HepG2 (cell line): Measurements from ENCODE around the gene LRRN4. TPM values are rescaled to one million over a fixed set of nuclear protein-coding genes. Genes with fewer than 3 reads are reported as not detected.

Experiments used
- ATAC-seq: fragments of 200-7000 bp; cut with Tn5 transposase; 3 replicates; pipeline ENCODE4 v1.9.1; 2020; ENCODE audit warnings: mild to moderate bottlenecking, moderate library complexity
- BruUV-seq: library from RNA; stranded (reverse); fragments of 400-500 nt; replicated peaks from 2 replicates; lab custom pipeline; 2021; lab: Mats Ljungman, UMichigan
- CTCF ChIA-PET: fragments of 300-600 bp; formaldehyde crosslinking; extraction: SDS; loops from one replicate; lab custom pipeline; 2021; ENCODE audit warnings: low total read pairs, inconsistent platforms, low intra/inter-chr PET ratio; lab: Yijun Ruan, JAX
- POLR2A ChIA-PET: fragments of 350-600 bp; sonication (Branson Sonifier 250); formaldehyde crosslinking; loops from one replicate; lab custom pipeline; 2020; ENCODE audit warnings: antibody characterized with exemption, inconsistent platforms; lab: Yijun Ruan, JAX
- DNase-seq: peaks from one replicate; pipeline ENCODE4 v3.0.0-alpha.2; 2015; ENCODE audit warnings: low spot score
- FAIRE-seq: peaks from 3 replicates; lab custom pipeline; 2011; peaks lifted over from hg19 to GRCh38; lab: Jason Lieb, UNC
- H2AFZ ChIP-seq: one replicate; pipeline ENCODE4 v1.6.1; 2011; ENCODE audit warnings: low read length, inconsistent platforms
- H3K27ac ChIP-seq: fragments of 300-600 bp; 3 replicates; pipeline ENCODE4 v1.8.0; 2011; ENCODE audit warnings: mixed run types, mild to moderate bottlenecking, mixed read lengths, low read length, inconsistent platforms; ENCODE audit not compliant: insufficient read depth; ENCODE audit errors: extremely low read length
- H3K27me3 ChIP-seq, 2 experiments: fragments of 200-600 bp in 1 of 2; 2 replicates in 1 of 2; 3 replicates in 1 of 2; pipeline versions ENCODE4 v1.6.0 to v1.8.0; 2011; ENCODE audit warnings: low read length in 2 of 2, mild to moderate bottlenecking in 2 of 2, moderate library complexity in 2 of 2, inconsistent platforms in 1 of 2; ENCODE audit not compliant: insufficient read depth in 2 of 2, control insufficient read depth in 1 of 2
- H3K36me3 ChIP-seq, 2 experiments: fragments of 200-600 bp in 1 of 2; replicated peaks in 1 of 2; 2 replicates in 1 of 2; 3 replicates in 1 of 2; pipeline versions ENCODE4 v1.5.1 to v1.8.0; 2011; ENCODE audit warnings: low read length in 2 of 2, inconsistent platforms in 1 of 2; ENCODE audit not compliant: insufficient read depth in 2 of 2, control insufficient read depth in 1 of 2
- H3K4me1 ChIP-seq: 2 replicates; pipeline ENCODE4 v1.5.1; 2012; ENCODE audit warnings: low read length, inconsistent platforms; ENCODE audit not compliant: insufficient read depth
- H3K4me2 ChIP-seq: 2 replicates; pipeline ENCODE4 v1.6.0; 2011; ENCODE audit warnings: low read depth, low read length, inconsistent platforms
- H3K4me3 ChIP-seq, 3 experiments: fragments of 200-600 bp in 1 of 3; sonication (generic), shearing (Covaris generic) in 1 of 3; replicated peaks in 1 of 3; 2 replicates each; pipeline ENCODE4 v1.5.1; 2011 to 2016; ENCODE audit warnings: low read length in 3 of 3, inconsistent platforms in 2 of 3, low read depth in 2 of 3, mild to moderate bottlenecking in 2 of 3, control low read depth in 1 of 3, mixed read lengths in 1 of 3; ENCODE audit not compliant: insufficient read depth in 1 of 3
- H3K79me2 ChIP-seq: one replicate; pipeline ENCODE4 v1.6.1; 2011; ENCODE audit warnings: low read length, inconsistent platforms; ENCODE audit not compliant: insufficient read depth
- H3K9ac ChIP-seq: 2 replicates; pipeline ENCODE4 v1.6.0; 2011; ENCODE audit warnings: mild to moderate bottlenecking, low read depth, low read length, inconsistent platforms; ENCODE audit not compliant: insufficient read depth
- H3K9me3 ChIP-seq: 2 replicates; pipeline ENCODE4 v1.5.1; 2012; ENCODE audit warnings: mild to moderate bottlenecking, low read length
- H4K20me1 ChIP-seq: 2 replicates; pipeline ENCODE4 v1.6.0; 2011; ENCODE audit warnings: inconsistent platforms, mild to moderate bottlenecking, low read length, moderate library complexity; ENCODE audit not compliant: insufficient read depth
- CEBPB ChIP-seq: IDR thresholded peaks from 2 replicates; pipeline ENCODE4 v1.6.1; 2011; ENCODE audit warnings: low read depth, low read length, improper control_type of control experiment, borderline replicate concordance
- CREB1 ChIP-seq, 2 experiments: fragments of 450-650 bp in 1 of 2; IDR thresholded peaks; 2 replicates each; pipeline ENCODE4 v1.6.1; 2016 to 2017; ENCODE audit warnings: control low read depth in 1 of 2, mild to moderate bottlenecking in 1 of 2, missing compliant biosample characterization in 1 of 2, missing genetic modification characterization in 1 of 2
- ERF ChIP-seq: IDR thresholded peaks from 2 replicates; pipeline ENCODE4 v1.6.1; 2018; ENCODE audit warnings: missing biosample characterization, missing genetic modification reagents
- HDAC2 ChIP-seq: sonication (generic); formaldehyde crosslinking; IDR thresholded peaks from 2 replicates; pipeline ENCODE4 v1.4.0; 2020; ENCODE audit warnings: missing genetic modification reagents
- HNF4G ChIP-seq, 2 experiments: sonication (generic) in 1 of 2; formaldehyde crosslinking in 1 of 2; IDR thresholded peaks; 2 replicates each; pipeline versions ENCODE4 v1.4.0 to v1.6.1; 2011 to 2020; ENCODE audit warnings: borderline replicate concordance in 2 of 2, low read depth in 2 of 2, mild to moderate bottlenecking in 2 of 2, low read length in 1 of 2, missing genetic modification reagents in 1 of 2, moderate library complexity in 1 of 2
- HOXA7 ChIP-seq: sonication (generic); formaldehyde crosslinking; IDR thresholded peaks from 2 replicates; pipeline ENCODE4 v1.8.1; 2022; ENCODE audit warnings: mild to moderate bottlenecking, missing genetic modification reagents, moderate library complexity
- KDM6A ChIP-seq: IDR thresholded peaks from 2 replicates; pipeline ENCODE4 v1.6.1; 2016; ENCODE audit warnings: low read depth
- MED1 ChIP-seq: sonication (generic); formaldehyde crosslinking; IDR thresholded peaks from 2 replicates; pipeline ENCODE4 v1.4.0; 2020; ENCODE audit warnings: missing genetic modification reagents
- NR2F6 ChIP-seq, 2 experiments: IDR thresholded peaks; 2 replicates each; pipeline ENCODE4 v1.6.1; 2016; ENCODE audit warnings: antibody characterized with exemption in 1 of 2, mild to moderate bottlenecking in 1 of 2
- PAF1 ChIP-seq: IDR thresholded peaks from 2 replicates; pipeline ENCODE4 v1.6.1; 2016; ENCODE audit warnings: missing genetic modification reagents, missing compliant biosample characterization
- PPARG ChIP-seq: conservative IDR thresholded peaks from 2 replicates; pipeline ENCODE4 v1.6.1; 2016; ENCODE audit warnings: missing biosample characterization, missing genetic modification reagents
- YEATS4 ChIP-seq: sonication (generic); formaldehyde crosslinking; IDR thresholded peaks from 2 replicates; pipeline ENCODE4 v1.4.0; 2020; ENCODE audit warnings: missing genetic modification reagents, borderline replicate concordance
- ZNF251 ChIP-seq: sonication (generic); formaldehyde crosslinking; IDR thresholded peaks from 2 replicates; pipeline ENCODE4 v1.9.0; 2021; ENCODE audit warnings: mild to moderate bottlenecking, missing genetic modification reagents
- ZNF274 ChIP-seq: sonication (generic); formaldehyde crosslinking; IDR thresholded peaks from 2 replicates; pipeline ENCODE4 v1.5.1; 2020; ENCODE audit warnings: mild to moderate bottlenecking, missing genetic modification reagents
- ZNF761 ChIP-seq: sonication (generic); formaldehyde crosslinking; conservative IDR thresholded peaks from 2 replicates; pipeline ENCODE4 v1.4.0; 2020; ENCODE audit warnings: mild to moderate bottlenecking, missing genetic modification reagents
- WGBS: methylation state at CpG from one replicate; pipeline ENCODE4 v1.1.6; 2017; ENCODE audit warnings: low lambda C conversion rate; 5-methylcytosine and 5-hydroxymethylcytosine counted together
- in situ Hi-C: cut with HindIII; loops from 2 replicates; pipeline ENCODE4 v1.10.0; 2017; ENCODE audit warnings: low pct_unique_long_range_greater_than_20kb; ENCODE audit not compliant: extremely low pct_ligation_motif_present
- intact Hi-C: fragments of 100-400 bp; cut with micrococcal nuclease; formaldehyde crosslinking; loops from one replicate; pipeline ENCODE4 v1.10.0; 2022; ENCODE audit not compliant: unreplicated experiment
- polyA plus RNA-seq, 8 experiments: library from polyadenylated mRNA; depleted of rRNA in 3 of 8; stranded (reverse) in 7 of 8; unstranded in 1 of 8; fragments of >200 nt; fragmentation: Illumina TruSeq in 4 of 8; extraction: Trizol in 4 of 8; gene quantifications; 2 replicates each; pipeline versions ENCODE4 v1.2.1 to v1.2.3, GENCODE V29; 2011 to 2016; ENCODE audit warnings: low read depth in 4 of 8, missing spikeins in 1 of 8, mixed read lengths in 1 of 8; ENCODE audit not compliant: insufficient read depth in 1 of 8
- total RNA-seq, 5 experiments: library from RNA; depleted of rRNA; stranded (reverse); fragments of >200 nt; fragmentation: Illumina TruSeq; extraction: Trizol; gene quantifications; 2 replicates each; pipeline ENCODE4 v1.2.3, GENCODE V29; 2016; ENCODE audit warnings: low read depth in 1 of 5
- TF ChIP-seq, protein P1 (sequence below): sonication (generic); formaldehyde crosslinking; IDR thresholded peaks from 2 replicates; pipeline ENCODE4 v1.5.0; 2020; ENCODE audit warnings: missing genetic modification reagents
- TF ChIP-seq, protein P2 (sequence below): sonication (generic); formaldehyde crosslinking; conservative IDR thresholded peaks from 2 replicates; pipeline ENCODE4 v1.4.0; 2020; ENCODE audit warnings: missing genetic modification reagents
- TF ChIP-seq, protein P3 (sequence below): sonication (generic); formaldehyde crosslinking; IDR thresholded peaks from 2 replicates; pipeline ENCODE4 v1.4.0; 2020; ENCODE audit warnings: missing genetic modification reagents

LRRN4 gene
- total and polyA plus RNA-seq, 2 of the 13 experiments (the other 11 are each of a cell fraction or from before 2014, with no cell fraction given): 0.15 to 0.20 TPM

DNA sequence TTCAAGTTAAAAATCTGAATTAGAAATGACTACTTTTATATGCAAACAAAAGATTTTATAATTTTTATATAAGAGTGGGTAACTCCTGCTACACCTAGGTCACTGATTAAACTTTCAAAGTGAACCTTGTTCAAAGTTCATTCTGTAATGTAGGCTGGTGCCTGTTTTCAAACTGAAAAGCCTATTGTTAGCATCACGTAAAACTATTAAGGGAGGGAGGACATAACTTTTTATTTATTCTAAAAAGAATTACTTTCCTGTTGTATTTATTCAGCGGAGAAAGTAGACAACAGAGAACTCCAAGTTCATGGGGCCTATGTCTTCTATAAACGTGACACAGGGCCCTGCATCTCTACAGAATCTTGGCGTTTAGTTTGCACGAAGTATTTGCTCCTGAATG is 41.5 kb upstream of the LRRN4 start:
- H3K4me3 ChIP-seq: no peak overlapping the region; a peak in 1 of 6 replicates
- no peaks in the 10 kb centered on the region for H3K27me3 ChIP-seq
- intact Hi-C loops: no loop called here
- FAIRE-seq: no peak
- H3K36me3 ChIP-seq: peaks cover 8 to 46% of the 10 kb centered on the region in 2 experiments; a peak in 4 of 5 replicates
- peak; percentile 86 for ATAC-seq
- CTCF ChIA-PET: no interaction called here
- in situ Hi-C loops: no loop called here
- POLR2A ChIA-PET: interaction anchor here (1.0 kb wide), 1 partner anchor 28 kb away, joined by 4 read pairs; the partner anchor contains the start of gene FERMT1
- H3K4me1 ChIP-seq: peaks cover 30% of the 10 kb centered on the region
- no peaks in the 10 kb centered on the region for H4K20me1 ChIP-seq
- H3K27ac ChIP-seq: peak overlapping the region; percentile 63
- 19% methylated on average over 5 of the region's 5 CpGs for WGBS
- H3K9me3 ChIP-seq: no peaks in the 10 kb centered on the region
- DNase-seq: peak; percentile 83
- no TSS peak for BruUV-seq
- no peak overlapping the region for H2AFZ ChIP-seq
- no peaks in the 10 kb centered on the region for H3K79me2 ChIP-seq
- H3K9ac ChIP-seq: no peak overlapping the region
- peak overlapping the region; percentile 41 for H3K4me2 ChIP-seq
- TF ChIP-seq KDM6A (CRISPR knock-in tag) (0 out of 2 replicates have a peak, but pooled peaks have one; percentile 12), ZNF761 (CRISPR knock-in tag) (0 out of 2 replicates have a peak, but pooled peaks have one; percentile 44), ZNF251 (CRISPR knock-in tag) (no peak), NR2F6 (IDR thresholded peaks at IDR 0.05) (no peak), NR2F6 (CRISPR knock-in tag; IDR thresholded peaks at IDR 0.05) (peak; percentile 27; the same call in 1 of the 2 replicates), CREB1 (IDR thresholded peaks at IDR 0.05) (no peak), CREB1 (CRISPR knock-in tag; IDR thresholded peaks at IDR 0.05) (no peak), PPARG (CRISPR knock-in tag) (peak; percentile 40; the same call in 1 of the 2 replicates), MED1 (CRISPR knock-in tag) (0 out of 2 replicates have a peak, but pooled peaks have one; percentile 25), ZNF274 (CRISPR knock-in tag) (no peak), PAF1 (CRISPR knock-in tag) (no peak), HNF4G (IDR thresholded peaks at IDR 0.05; ENCODE audit: borderline replicate concordance, low read depth, low read length) (peak; percentile 65), HNF4G (CRISPR knock-in tag; IDR thresholded peaks at IDR 0.05; ENCODE audit: borderline replicate concordance, low read depth) (no peak), HDAC2 (CRISPR knock-in tag) (0 out of 2 replicates have a peak, but pooled peaks have one; percentile 24), YEATS4 (no peak), ERF (CRISPR knock-in tag) (0 out of 2 replicates have a peak, but pooled peaks have one; percentile 36), HOXA7 (CRISPR knock-in tag) (no peak), CEBPB (no peak)
- TF ChIP-seq, protein P1, sequence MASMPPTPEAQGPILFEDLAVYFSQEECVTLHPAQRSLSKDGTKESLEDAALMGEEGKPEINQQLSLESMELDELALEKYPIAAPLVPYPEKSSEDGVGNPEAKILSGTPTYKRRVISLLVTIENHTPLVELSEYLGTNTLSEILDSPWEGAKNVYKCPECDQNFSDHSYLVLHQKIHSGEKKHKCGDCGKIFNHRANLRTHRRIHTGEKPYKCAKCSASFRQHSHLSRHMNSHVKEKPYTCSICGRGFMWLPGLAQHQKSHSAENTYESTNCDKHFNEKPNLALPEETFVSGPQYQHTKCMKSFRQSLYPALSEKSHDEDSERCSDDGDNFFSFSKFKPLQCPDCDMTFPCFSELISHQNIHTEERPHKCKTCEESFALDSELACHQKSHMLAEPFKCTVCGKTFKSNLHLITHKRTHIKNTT (CRISPR knock-in tag): no peak
- TF ChIP-seq, protein P2, sequence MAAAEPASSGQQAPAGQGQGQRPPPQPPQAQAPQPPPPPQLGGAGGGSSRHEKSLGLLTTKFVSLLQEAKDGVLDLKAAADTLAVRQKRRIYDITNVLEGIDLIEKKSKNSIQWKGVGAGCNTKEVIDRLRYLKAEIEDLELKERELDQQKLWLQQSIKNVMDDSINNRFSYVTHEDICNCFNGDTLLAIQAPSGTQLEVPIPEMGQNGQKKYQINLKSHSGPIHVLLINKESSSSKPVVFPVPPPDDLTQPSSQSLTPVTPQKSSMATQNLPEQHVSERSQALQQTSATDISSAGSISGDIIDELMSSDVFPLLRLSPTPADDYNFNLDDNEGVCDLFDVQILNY (CRISPR knock-in tag): no peak
- TF ChIP-seq, protein P3, sequence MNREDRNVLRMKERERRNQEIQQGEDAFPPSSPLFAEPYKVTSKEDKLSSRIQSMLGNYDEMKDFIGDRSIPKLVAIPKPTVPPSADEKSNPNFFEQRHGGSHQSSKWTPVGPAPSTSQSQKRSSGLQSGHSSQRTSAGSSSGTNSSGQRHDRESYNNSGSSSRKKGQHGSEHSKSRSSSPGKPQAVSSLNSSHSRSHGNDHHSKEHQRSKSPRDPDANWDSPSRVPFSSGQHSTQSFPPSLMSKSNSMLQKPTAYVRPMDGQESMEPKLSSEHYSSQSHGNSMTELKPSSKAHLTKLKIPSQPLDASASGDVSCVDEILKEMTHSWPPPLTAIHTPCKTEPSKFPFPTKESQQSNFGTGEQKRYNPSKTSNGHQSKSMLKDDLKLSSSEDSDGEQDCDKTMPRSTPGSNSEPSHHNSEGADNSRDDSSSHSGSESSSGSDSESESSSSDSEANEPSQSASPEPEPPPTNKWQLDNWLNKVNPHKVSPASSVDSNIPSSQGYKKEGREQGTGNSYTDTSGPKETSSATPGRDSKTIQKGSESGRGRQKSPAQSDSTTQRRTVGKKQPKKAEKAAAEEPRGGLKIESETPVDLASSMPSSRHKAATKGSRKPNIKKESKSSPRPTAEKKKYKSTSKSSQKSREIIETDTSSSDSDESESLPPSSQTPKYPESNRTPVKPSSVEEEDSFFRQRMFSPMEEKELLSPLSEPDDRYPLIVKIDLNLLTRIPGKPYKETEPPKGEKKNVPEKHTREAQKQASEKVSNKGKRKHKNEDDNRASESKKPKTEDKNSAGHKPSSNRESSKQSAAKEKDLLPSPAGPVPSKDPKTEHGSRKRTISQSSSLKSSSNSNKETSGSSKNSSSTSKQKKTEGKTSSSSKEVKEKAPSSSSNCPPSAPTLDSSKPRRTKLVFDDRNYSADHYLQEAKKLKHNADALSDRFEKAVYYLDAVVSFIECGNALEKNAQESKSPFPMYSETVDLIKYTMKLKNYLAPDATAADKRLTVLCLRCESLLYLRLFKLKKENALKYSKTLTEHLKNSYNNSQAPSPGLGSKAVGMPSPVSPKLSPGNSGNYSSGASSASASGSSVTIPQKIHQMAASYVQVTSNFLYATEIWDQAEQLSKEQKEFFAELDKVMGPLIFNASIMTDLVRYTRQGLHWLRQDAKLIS (CRISPR knock-in tag): no peak
